GM19043 (cell line): Measurements from ENCODE around the gene ARMH1.
"Not testable (repeated sequence)": the region's sequence is repeated elsewhere in the genome, so short reads cannot be mapped to it uniquely, and the experiment has no call there.

Experiments
- ATAC-seq: cut with Tn5 transposase; IDR thresholded peaks from one replicate; pipeline ENCODE4 v1.9.1; 2021; ENCODE audit warnings: low read depth; ENCODE audit not compliant: unreplicated experiment

ARMH1 gene

GRCh38 chr1:44719318-44719717, 44.8 kb downstream of the ARMH1 start:
- no peak for ATAC-seq

- no peak for ATAC-seq
These were observed 45.8 kb downstream of the ARMH1 start for GRCh38 chr1:44720281-44720680.

GRCh38 chr1:44721485-44722361, 47.2 kb downstream of the ARMH1 start:
- ATAC-seq: peak; percentile 76

- ATAC-seq: no peak
These were observed 48.5 kb downstream of the ARMH1 start for GRCh38 chr1:44723064-44723463.

- ATAC-seq: no peak
These were observed 49.2 kb downstream of the ARMH1 start for GRCh38 chr1:44723496-44724295.

- no peak for ATAC-seq
These were observed 49.9 kb downstream of the ARMH1 start for GRCh38 chr1:44724296-44724954.

GRCh38 chr1:44724955-44725698, 50.6 kb downstream of the ARMH1 start:
- ATAC-seq: no peak

GRCh38 chr1:44730741-44731512, 56.4 kb downstream of the ARMH1 start, which contains the start of gene RNU5D-1:
Gene RNU5D-1, minus strand, starts transcription at chr1:44731170.
- peak; percentile 75 for ATAC-seq

GRCh38 chr1:44733365-44733764, 58.9 kb downstream of the ARMH1 start:
- ATAC-seq: no peak

GRCh38 chr1:44733784-44734183, 59.3 kb downstream of the ARMH1 start:
- no peak for ATAC-seq

GRCh38 chr1:44735992-44736391, 61.5 kb downstream of the ARMH1 start:
- no peak for ATAC-seq

GRCh38 chr1:44738953-44739306, 64.4 kb downstream of the ARMH1 start:
- not testable (repeated sequence) for ATAC-seq

- peak; percentile 99 for ATAC-seq
These were observed 65.0 kb downstream of the ARMH1 start, which contains the start of gene KIF2C for GRCh38 chr1:44739307-44740178. Gene KIF2C, plus strand, starts transcription at chr1:44739837. Its CDS starts 96 bp downstream, at chr1:44739933.

GRCh38 chr1:44740179-44740617, 65.7 kb downstream of the ARMH1 start:
- no peak for ATAC-seq

GRCh38 chr1:44743211-44743610, 68.7 kb downstream of the ARMH1 start:
- no peak for ATAC-seq

GRCh38 chr1:44747878-44748277, 73.4 kb downstream of the ARMH1 start:
- ATAC-seq: no peak

GRCh38 chr1:44757420-44757819, 82.9 kb downstream of the ARMH1 start:
- no peak for ATAC-seq

- ATAC-seq: no peak
These were observed 84.6 kb downstream of the ARMH1 start for GRCh38 chr1:44759077-44759476.

GRCh38 chr1:44760876-44761275, 86.4 kb downstream of the ARMH1 start:
- no peak for ATAC-seq
